Measurements from ENCODE around the gene SMPX.

The SMPX gene

GRCh38 chrX:21735038-21735767 lies 22.7 kb downstream of the SMPX start:
- TF ChIP-seq TCF4 (CRISPR knock-in tag; IDR thresholded peaks at IDR 0.05; ENCODE audit: borderline replicate concordance) (no peak), SNAI2 (CRISPR knock-in tag; IDR thresholded peaks at IDR 0.05) (no peak), CSDC2 (CRISPR knock-in tag; IDR thresholded peaks at IDR 0.05) (peak; percentile 68; the same call in 1 of the 2 replicates), PPARA (CRISPR knock-in tag; IDR thresholded peaks at IDR 0.05; ENCODE audit: borderline replicate concordance) (no peak), ZNF565 (CRISPR knock-in tag; conservative IDR thresholded peaks at IDR 0.05; ENCODE audit: low read depth) (no peak)
- ATAC-seq = no peak

GRCh38 chrX:21734175-21734574 lies 23.7 kb downstream of the SMPX start:
- ATAC-seq = no peak
- no peak for TF ChIP-seq CREB5 (CRISPR knock-in tag; IDR thresholded peaks at IDR 0.05; ENCODE audit: low read depth)
- no peak for TF ChIP-seq ZNF565 (CRISPR knock-in tag; conservative IDR thresholded peaks at IDR 0.05; ENCODE audit: low read depth)
- TF ChIP-seq OSR1 (CRISPR knock-in tag; IDR thresholded peaks at IDR 0.05) = no peak
- TF ChIP-seq SNAI2 (CRISPR knock-in tag; IDR thresholded peaks at IDR 0.05) = no peak
- TF ChIP-seq ARNTL (CRISPR knock-in tag; IDR thresholded peaks at IDR 0.05; ENCODE audit: borderline replicate concordance, low read depth) = no peak
- TF ChIP-seq GLIS3 (CRISPR knock-in tag; IDR thresholded peaks at IDR 0.05) = no peak

GRCh38 chrX:21733705-21734104 lies 24.2 kb downstream of the SMPX start:
- TF ChIP-seq OSR1 (CRISPR knock-in tag; IDR thresholded peaks at IDR 0.05) (no peak), ZNF8 (CRISPR knock-in tag; IDR thresholded peaks at IDR 0.05) (no peak), ZFP30 (CRISPR knock-in tag; IDR thresholded peaks at IDR 0.05) (no peak), TCF4 (CRISPR knock-in tag; IDR thresholded peaks at IDR 0.05; ENCODE audit: borderline replicate concordance) (no peak), PPARA (CRISPR knock-in tag; IDR thresholded peaks at IDR 0.05; ENCODE audit: borderline replicate concordance) (no peak), ISL1 (CRISPR knock-in tag; IDR thresholded peaks at IDR 0.05) (no peak), ESRRG (CRISPR knock-in tag; IDR thresholded peaks at IDR 0.05) (no peak), ZC3H10 (CRISPR knock-in tag; IDR thresholded peaks at IDR 0.05) (no peak), PATZ1 (CRISPR knock-in tag; IDR thresholded peaks at IDR 0.05; ENCODE audit: borderline replicate concordance) (no peak), SNAI2 (CRISPR knock-in tag; IDR thresholded peaks at IDR 0.05) (no peak), TOX (CRISPR knock-in tag; IDR thresholded peaks at IDR 0.05; ENCODE audit: borderline replicate concordance) (no peak), RARB (CRISPR knock-in tag; IDR thresholded peaks at IDR 0.05) (no peak), ARNTL (CRISPR knock-in tag; IDR thresholded peaks at IDR 0.05; ENCODE audit: borderline replicate concordance, low read depth) (no peak), CREB5 (CRISPR knock-in tag; IDR thresholded peaks at IDR 0.05; ENCODE audit: low read depth) (no peak), TSHZ2 (CRISPR knock-in tag; IDR thresholded peaks at IDR 0.05) (no peak), CSRNP3 (CRISPR knock-in tag; IDR thresholded peaks at IDR 0.05) (no peak), ZNF565 (CRISPR knock-in tag; conservative IDR thresholded peaks at IDR 0.05; ENCODE audit: low read depth) (no peak), GLIS3 (CRISPR knock-in tag; IDR thresholded peaks at IDR 0.05) (no peak), ZFP3 (CRISPR knock-in tag; IDR thresholded peaks at IDR 0.05) (no peak), BACH2 (CRISPR knock-in tag; IDR thresholded peaks at IDR 0.05; ENCODE audit: borderline replicate concordance) (no peak)
- no peak for ATAC-seq
